Breast epithelium (tissue), 4 donors: Measurements from ENCODE around the gene KLF18. TPM values are rescaled to one million over a fixed set of nuclear protein-coding genes. Genes with fewer than 3 reads are reported as not detected.

Source experiments
- DNase-seq, 2 donors: peaks; one replicate each; pipeline ENCODE4 v3.0.0-alpha.2; 2019; ENCODE audit warnings: low spot score in 2 of 2
- H3K27ac ChIP-seq, 2 donors: fragments of 200-600 bp; sonication (generic) in 1 of 2; one replicate each; pipeline ENCODE4 v1.5.1; 2016 to 2019; ENCODE audit warnings: mild to moderate bottlenecking in 1 of 2
- H3K27me3 ChIP-seq, 2 donors: fragments of 200-600 bp; sonication (generic) in 1 of 2; one replicate each; pipeline versions ENCODE4 v1.5.1 to v1.6.0; 2017 to 2019; ENCODE audit warnings: control low read depth in 1 of 2, mild to moderate bottlenecking in 1 of 2
- H3K36me3 ChIP-seq: fragments of 200-600 bp; one replicate; pipeline ENCODE4 v1.5.1; 2019
- H3K4me1 ChIP-seq, 2 donors: fragments of 200-600 bp; sonication (generic); one replicate each; pipeline ENCODE4 v1.5.1; 2016 to 2019; ENCODE audit warnings: control low read depth in 1 of 2
- H3K4me3 ChIP-seq, 3 donors: fragments of 200-600 bp; sonication (generic); 1 replicate in 2 of 3; 2 replicates in 1 of 3; pipeline ENCODE4 v1.5.1; 2016 to 2019; ENCODE audit warnings: mild to moderate bottlenecking in 3 of 3, moderate library complexity in 2 of 3
- H3K9me3 ChIP-seq, 2 donors: fragments of 200-600 bp; sonication (generic) in 1 of 2; one replicate each; pipeline ENCODE4 v1.5.1; 2016 to 2019; ENCODE audit warnings: control low read depth in 1 of 2
- CTCF ChIP-seq, 3 donors: fragments of 450-650 bp; IDR thresholded peaks; one replicate each; pipeline ENCODE4 v1.5.1; 2016 to 2017; ENCODE audit warnings: antibody characterized with exemption in 3 of 3, mild to moderate bottlenecking in 3 of 3, moderate library complexity in 3 of 3
- POLR2A ChIP-seq: fragments of 450-650 bp; IDR thresholded peaks from one replicate; pipeline ENCODE4 v1.6.1; 2016; ENCODE audit warnings: antibody characterized with exemption, mild to moderate bottlenecking, moderate library complexity
- POLR2AphosphoS5 ChIP-seq, 3 donors: sonication (generic); formaldehyde crosslinking; IDR thresholded peaks; one replicate each; pipeline ENCODE4 v1.6.1; 2017; ENCODE audit warnings: antibody characterized with exemption in 3 of 3
- intact Hi-C: fragments of 100-400 bp; cut with DNase I; formaldehyde crosslinking; loops from one replicate; pipeline ENCODE4 v1.15.1; 2023; ENCODE audit warnings: low total_unique reads
- total RNA-seq, 3 donors: library from RNA; depleted of rRNA; stranded (reverse); fragments of >200 nt; gene quantifications; one replicate each; pipeline ENCODE4 v1.1.0, GENCODE V29; 2016

KLF18 gene
- total RNA-seq, 3 donors from 2014 or later, result not detected

DNA sequence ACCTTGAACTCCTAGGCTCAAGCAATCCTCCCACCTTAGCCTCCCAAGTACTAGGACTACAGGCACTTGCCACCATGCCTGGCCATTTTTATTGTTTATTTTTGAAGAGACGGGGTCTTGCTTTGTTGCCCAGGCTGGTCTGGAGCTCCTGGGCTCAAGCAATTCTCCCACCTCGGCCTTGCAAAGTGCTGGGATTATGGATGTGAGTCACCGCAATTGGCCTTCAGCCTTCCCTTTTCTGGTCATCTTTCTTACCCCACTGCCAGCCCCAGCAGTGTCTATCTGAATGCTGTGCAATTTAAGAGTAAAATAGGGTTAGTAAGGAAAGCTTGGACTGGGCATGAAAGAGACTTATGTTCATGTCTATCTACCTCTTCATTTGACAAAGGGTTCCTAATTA lies 28.9 kb downstream of the KLF18 start:
- Histone ChIP-seq H3K27ac (no peak overlapping the region), H3K4me3 (no peak overlapping the region), H3K36me3 (no peaks in the 10 kb centered on the region), H3K4me1 (no peaks in the 10 kb centered on the region), H3K9me3 (no peaks in the 10 kb centered on the region), H3K27me3 (no peaks in the 10 kb centered on the region)
- intact Hi-C loops, result no loop called here
- DNase-seq, result no peak
- TF ChIP-seq CTCF (IDR thresholded peaks at IDR 0.05), result no peak
- TF ChIP-seq POLR2A, result no peak
- no peak for TF ChIP-seq POLR2AphosphoS5 (IDR thresholded peaks at IDR 0.05)

GRCh38 chr1:44111861-44112260 lies 29.6 kb downstream of the KLF18 start:
- Histone ChIP-seq H3K9me3 (no peaks in the 10 kb centered on the region), H3K4me3 (no peak overlapping the region), H3K27ac (no peak overlapping the region), H3K27me3 (no peaks in the 10 kb centered on the region), H3K36me3 (no peaks in the 10 kb centered on the region), H3K4me1 (no peaks in the 10 kb centered on the region)
- no peak for TF ChIP-seq POLR2AphosphoS5 (IDR thresholded peaks at IDR 0.05)
- TF ChIP-seq POLR2A, result no peak
- no peak for TF ChIP-seq CTCF (IDR thresholded peaks at IDR 0.05)
- no peak for DNase-seq
- intact Hi-C loops, result no loop called here

- Histone ChIP-seq H3K27me3 (no peaks in the 10 kb centered on the region), H3K9me3 (no peaks in the 10 kb centered on the region), H3K4me3 (no peak overlapping the region), H3K27ac (no peak overlapping the region), H3K36me3 (no peaks in the 10 kb centered on the region), H3K4me1 (no peaks in the 10 kb centered on the region)
- no peak for DNase-seq
- intact Hi-C loops, result no loop called here
- TF ChIP-seq POLR2AphosphoS5 (IDR thresholded peaks at IDR 0.05), result no peak
- no peak for TF ChIP-seq POLR2A
- TF ChIP-seq CTCF (IDR thresholded peaks at IDR 0.05), result no peak
These were observed 30.5 kb downstream of the KLF18 start for GRCh38 chr1:44110916-44111315.

GRCh38 chr1:44108971-44109370 lies 32.5 kb downstream of the KLF18 start:
- intact Hi-C loops, result no loop called here
- Histone ChIP-seq H3K4me3 (no peak overlapping the region), H3K27ac (no peak overlapping the region), H3K36me3 (no peaks in the 10 kb centered on the region), H3K27me3 (no peaks in the 10 kb centered on the region), H3K9me3 (no peaks in the 10 kb centered on the region), H3K4me1 (no peaks in the 10 kb centered on the region)
- TF ChIP-seq CTCF (IDR thresholded peaks at IDR 0.05) (no peak), POLR2AphosphoS5 (IDR thresholded peaks at IDR 0.05) (no peak), POLR2A (no peak)
- DNase-seq, result no peak

GRCh38 chr1:44108241-44108640 lies 33.2 kb downstream of the KLF18 start:
- intact Hi-C loops, result no loop called here
- H3K27me3 ChIP-seq, result no peaks in the 10 kb centered on the region
- DNase-seq, result no peak
- H3K9me3 ChIP-seq, result no peaks in the 10 kb centered on the region
- H3K4me3 ChIP-seq, result no peak overlapping the region
- H3K36me3 ChIP-seq, result no peaks in the 10 kb centered on the region
- no peaks in the 10 kb centered on the region for H3K4me1 ChIP-seq
- no peak overlapping the region for H3K27ac ChIP-seq
- TF ChIP-seq CTCF (IDR thresholded peaks at IDR 0.05) (no peak), POLR2AphosphoS5 (IDR thresholded peaks at IDR 0.05) (no peak), POLR2A (no peak)
